ENCODE data around the gene LAMP1.

The LAMP1 gene

GRCh38 chr13:113359571-113359970 is 62.5 kb downstream of the LAMP1 start:
- TF ChIP-seq CTCF (IDR thresholded peaks at IDR 0.05; ENCODE audit: low read depth, low read length), result no peak
- H3K4me3 ChIP-seq (ENCODE audit: low read depth, low read length), result no peak overlapping the region

GRCh38 chr13:113360446-113360845 is 63.4 kb downstream of the LAMP1 start:
- TF ChIP-seq CTCF (IDR thresholded peaks at IDR 0.05; ENCODE audit: low read depth, low read length), result no peak
- no peak overlapping the region for H3K4me3 ChIP-seq (ENCODE audit: low read depth, low read length)

- TF ChIP-seq CTCF (IDR thresholded peaks at IDR 0.05; ENCODE audit: low read depth, low read length), result no peak
- H3K4me3 ChIP-seq (ENCODE audit: low read depth, low read length), result no peak overlapping the region
Observed at GRCh38 chr13:113361406-113361805, 64.4 kb downstream of the LAMP1 start.

- peak overlapping the region; percentile 18; the same call in 1 of the 2 replicates for H3K4me3 ChIP-seq (ENCODE audit: low read depth, low read length)
- no peak for TF ChIP-seq CTCF (IDR thresholded peaks at IDR 0.05; ENCODE audit: low read depth, low read length)
Observed at GRCh38 chr13:113364311-113364889, 67.4 kb downstream of the LAMP1 start.

GRCh38 chr13:113364901-113365582 is 68.0 kb downstream of the LAMP1 start:
- no peak overlapping the region for H3K4me3 ChIP-seq (ENCODE audit: low read depth, low read length)
- TF ChIP-seq CTCF (IDR thresholded peaks at IDR 0.05; ENCODE audit: low read depth, low read length), result no peak

- no peak overlapping the region for H3K4me3 ChIP-seq (ENCODE audit: low read depth, low read length)
- no peak for TF ChIP-seq CTCF (IDR thresholded peaks at IDR 0.05; ENCODE audit: low read depth, low read length)
Observed at GRCh38 chr13:113365583-113365970, 68.5 kb downstream of the LAMP1 start.

- H3K4me3 ChIP-seq (ENCODE audit: low read depth, low read length), result no peak overlapping the region
- no peak for TF ChIP-seq CTCF (IDR thresholded peaks at IDR 0.05; ENCODE audit: low read depth, low read length)
Observed at GRCh38 chr13:113365971-113366588, 69.0 kb downstream of the LAMP1 start.
